Mesenteric fat pad (tissue), 1 donor: Measurements from ENCODE around the gene ARHGEF19. TPM values are rescaled to one million over a fixed set of nuclear protein-coding genes. Genes with fewer than 3 reads are reported as not detected.
A peak's percentile ranks its signal among the peaks of the same experiment; 100 is the strongest.
"Not testable (repeated sequence)": the region's sequence is repeated elsewhere in the genome, so short reads cannot be mapped to it uniquely, and the experiment has no call there.

ENCODE experiments used
- DNase-seq: peaks from one replicate; pipeline ENCODE4 v3.0.0-alpha.2; 2020; ENCODE audit warnings: low spot score
- total RNA-seq: library from RNA; stranded (reverse); fragmentation: NEBNext Ultra II Directional; extraction: Animal tissue kit (Norgen Biotek cat#: 25700); gene quantifications from one replicate; pipeline ENCODE4 v1.2.1, GENCODE V29; 2021
- donor health status: DM: yes; HTN: yes; CAD: no.

ARHGEF19 gene
- total RNA-seq, 1 donor from 2014 or later, result 6.7 TPM

GRCh38 chr1:16168144-16168495, 44.3 kb downstream of the ARHGEF19 start:
- DNase-seq, result not testable (repeated sequence)

GRCh38 chr1:16167331-16168143, 44.9 kb downstream of the ARHGEF19 start:
- DNase-seq, result no peak

GRCh38 chr1:16166117-16166516, 46.3 kb downstream of the ARHGEF19 start:
- no peak for DNase-seq

GRCh38 chr1:16165548-16165947, 46.9 kb downstream of the ARHGEF19 start:
- no peak for DNase-seq

GRCh38 chr1:16165073-16165364, 47.4 kb downstream of the ARHGEF19 start:
- DNase-seq, result no peak

- DNase-seq, result no peak
Measured at GRCh38 chr1:16164213-16165072, 48.0 kb downstream of the ARHGEF19 start.

GRCh38 chr1:16163608-16164212, 48.7 kb downstream of the ARHGEF19 start:
- not testable (repeated sequence) for DNase-seq

GRCh38 chr1:16162163-16162822, 50.2 kb downstream of the ARHGEF19 start:
- DNase-seq, result no peak

- no peak for DNase-seq
Measured at GRCh38 chr1:16161717-16162116, 50.7 kb downstream of the ARHGEF19 start.

- no peak for DNase-seq
Measured at GRCh38 chr1:16158993-16159831, 53.2 kb downstream of the ARHGEF19 start.

GRCh38 chr1:16158025-16158424, 54.4 kb downstream of the ARHGEF19 start:
- DNase-seq, result no peak

- DNase-seq, result no peak
Measured at GRCh38 chr1:16156848-16157495, 55.5 kb downstream of the ARHGEF19 start.

GRCh38 chr1:16155537-16156410, 56.7 kb downstream of the ARHGEF19 start, which contains the start of gene EPHA2:
Gene EPHA2, minus strand, starts transcription at chr1:16156069. Its CDS starts 137 bp downstream, at chr1:16155932.
- peak; percentile 94 for DNase-seq

- no peak for DNase-seq
Measured at GRCh38 chr1:16153999-16154673, 58.3 kb downstream of the ARHGEF19 start.

GRCh38 chr1:16153096-16153998, 59.1 kb downstream of the ARHGEF19 start:
- DNase-seq, result no peak

- no peak for DNase-seq
Measured at GRCh38 chr1:16152481-16153087, 59.9 kb downstream of the ARHGEF19 start.

- no peak for DNase-seq
Measured at GRCh38 chr1:16151995-16152384, 60.5 kb downstream of the ARHGEF19 start.
